ENCODE measurements around the gene SURF2. TPM values are rescaled to one million over a fixed set of nuclear protein-coding genes. Genes with fewer than 3 reads are reported as not detected.

SURF2 gene
- total and polyA plus RNA-seq, 2 experiments from 2014 or later = 39.9 to 104 TPM

DNA sequence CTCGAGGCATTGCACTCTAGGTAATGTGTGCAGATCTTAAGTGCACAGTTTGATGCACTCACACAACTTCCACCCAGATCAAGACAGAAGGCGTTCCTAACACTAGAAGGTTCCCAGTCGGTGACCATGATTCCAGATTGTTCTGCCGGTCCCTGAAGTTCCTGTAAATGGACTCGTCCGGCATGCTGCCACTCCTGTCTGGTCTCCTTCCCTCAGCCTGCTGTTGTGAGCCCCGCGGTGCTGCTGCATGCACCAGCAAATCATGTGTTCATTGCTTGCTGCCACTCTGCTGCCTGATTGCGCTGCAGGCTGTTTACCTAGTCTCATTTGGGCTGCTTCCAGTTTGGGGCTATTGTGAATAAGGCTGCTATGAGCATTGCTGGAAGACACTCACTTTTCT, 31.3 kb downstream of the SURF2 start:
- Histone ChIP-seq H3F3A (replicated peaks; ENCODE audit: low read depth) (no peaks in the 10 kb centered on the region), H3K4me1 (ENCODE audit: insufficient read depth) (no peaks in the 10 kb centered on the region), H3K27ac (ENCODE audit: low read depth) (no peak overlapping the region), H3K79me2 (replicated peaks; ENCODE audit: insufficient read depth) (no peaks in the 10 kb centered on the region), H2AFZ (no peak overlapping the region), H3K4me2 (no peak overlapping the region), H3K4me3 (no peak overlapping the region), H4K20me1 (replicated peaks; ENCODE audit: insufficient read depth) (no peaks in the 10 kb centered on the region), H3K9me2 (ENCODE audit: insufficient read depth) (0 out of 2 replicates have a peak, but pooled peaks cover 2% of the 10 kb centered on the region), H3K36me3 (ENCODE audit: insufficient read depth) (no peaks in the 10 kb centered on the region), H3K27me3 (ENCODE audit: insufficient read depth) (no peaks in the 10 kb centered on the region)
- Mint-ChIP-seq H3K9me3 (peaks cover 16% of the 10 kb centered on the region), H3K4me3 (no peak overlapping the region), H3K36me3 (ENCODE audit: low read depth) (no peaks in the 10 kb centered on the region), H3K4me1 (no peaks in the 10 kb centered on the region), H3K27ac (no peak overlapping the region), H3K27me3 (ENCODE audit: insufficient read depth, low read depth, poor library complexity) (peaks cover 9% of the 10 kb centered on the region)
- ATAC-seq = no peak
- DNase-seq (ENCODE audit: low spot score) = no peak
- TF ChIP-seq EZH2 (IDR thresholded peaks at IDR 0.05; ENCODE audit: low read depth, unreplicated experiment) (no peak), NANOG (IDR thresholded peaks at IDR 0.05; ENCODE audit: borderline replicate concordance) (no peak), ZNF331 (CRISPR knock-in tag; IDR thresholded peaks at IDR 0.05; ENCODE audit: low read depth) (no peak), JUNB (IDR thresholded peaks at IDR 0.05; ENCODE audit: unreplicated experiment) (no peak), STAT1 (IDR thresholded peaks at IDR 0.05; ENCODE audit: unreplicated experiment) (no peak), EZH2phosphoT487 (IDR thresholded peaks at IDR 0.05; ENCODE audit: unreplicated experiment) (no peak), CREB1 (CRISPR knock-in tag; IDR thresholded peaks at IDR 0.05; ENCODE audit: low read depth) (no peak), ZNF114 (CRISPR knock-in tag; IDR thresholded peaks at IDR 0.05) (no peak), POLR2AphosphoS5 (IDR thresholded peaks at IDR 0.05; ENCODE audit: low read depth) (no peak)
- TF ChIP-seq, protein P1, sequence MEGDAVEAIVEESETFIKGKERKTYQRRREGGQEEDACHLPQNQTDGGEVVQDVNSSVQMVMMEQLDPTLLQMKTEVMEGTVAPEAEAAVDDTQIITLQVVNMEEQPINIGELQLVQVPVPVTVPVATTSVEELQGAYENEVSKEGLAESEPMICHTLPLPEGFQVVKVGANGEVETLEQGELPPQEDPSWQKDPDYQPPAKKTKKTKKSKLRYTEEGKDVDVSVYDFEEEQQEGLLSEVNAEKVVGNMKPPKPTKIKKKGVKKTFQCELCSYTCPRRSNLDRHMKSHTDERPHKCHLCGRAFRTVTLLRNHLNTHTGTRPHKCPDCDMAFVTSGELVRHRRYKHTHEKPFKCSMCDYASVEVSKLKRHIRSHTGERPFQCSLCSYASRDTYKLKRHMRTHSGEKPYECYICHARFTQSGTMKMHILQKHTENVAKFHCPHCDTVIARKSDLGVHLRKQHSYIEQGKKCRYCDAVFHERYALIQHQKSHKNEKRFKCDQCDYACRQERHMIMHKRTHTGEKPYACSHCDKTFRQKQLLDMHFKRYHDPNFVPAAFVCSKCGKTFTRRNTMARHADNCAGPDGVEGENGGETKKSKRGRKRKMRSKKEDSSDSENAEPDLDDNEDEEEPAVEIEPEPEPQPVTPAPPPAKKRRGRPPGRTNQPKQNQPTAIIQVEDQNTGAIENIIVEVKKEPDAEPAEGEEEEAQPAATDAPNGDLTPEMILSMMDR (conservative IDR thresholded peaks at IDR 0.05; ENCODE audit: low read depth in 2 of 2) = no peak
- TF ChIP-seq, protein P2, sequence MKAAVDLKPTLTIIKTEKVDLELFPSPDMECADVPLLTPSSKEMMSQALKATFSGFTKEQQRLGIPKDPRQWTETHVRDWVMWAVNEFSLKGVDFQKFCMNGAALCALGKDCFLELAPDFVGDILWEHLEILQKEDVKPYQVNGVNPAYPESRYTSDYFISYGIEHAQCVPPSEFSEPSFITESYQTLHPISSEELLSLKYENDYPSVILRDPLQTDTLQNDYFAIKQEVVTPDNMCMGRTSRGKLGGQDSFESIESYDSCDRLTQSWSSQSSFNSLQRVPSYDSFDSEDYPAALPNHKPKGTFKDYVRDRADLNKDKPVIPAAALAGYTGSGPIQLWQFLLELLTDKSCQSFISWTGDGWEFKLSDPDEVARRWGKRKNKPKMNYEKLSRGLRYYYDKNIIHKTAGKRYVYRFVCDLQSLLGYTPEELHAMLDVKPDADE (IDR thresholded peaks at IDR 0.05) = no peak
- TF ChIP-seq, protein P3, sequence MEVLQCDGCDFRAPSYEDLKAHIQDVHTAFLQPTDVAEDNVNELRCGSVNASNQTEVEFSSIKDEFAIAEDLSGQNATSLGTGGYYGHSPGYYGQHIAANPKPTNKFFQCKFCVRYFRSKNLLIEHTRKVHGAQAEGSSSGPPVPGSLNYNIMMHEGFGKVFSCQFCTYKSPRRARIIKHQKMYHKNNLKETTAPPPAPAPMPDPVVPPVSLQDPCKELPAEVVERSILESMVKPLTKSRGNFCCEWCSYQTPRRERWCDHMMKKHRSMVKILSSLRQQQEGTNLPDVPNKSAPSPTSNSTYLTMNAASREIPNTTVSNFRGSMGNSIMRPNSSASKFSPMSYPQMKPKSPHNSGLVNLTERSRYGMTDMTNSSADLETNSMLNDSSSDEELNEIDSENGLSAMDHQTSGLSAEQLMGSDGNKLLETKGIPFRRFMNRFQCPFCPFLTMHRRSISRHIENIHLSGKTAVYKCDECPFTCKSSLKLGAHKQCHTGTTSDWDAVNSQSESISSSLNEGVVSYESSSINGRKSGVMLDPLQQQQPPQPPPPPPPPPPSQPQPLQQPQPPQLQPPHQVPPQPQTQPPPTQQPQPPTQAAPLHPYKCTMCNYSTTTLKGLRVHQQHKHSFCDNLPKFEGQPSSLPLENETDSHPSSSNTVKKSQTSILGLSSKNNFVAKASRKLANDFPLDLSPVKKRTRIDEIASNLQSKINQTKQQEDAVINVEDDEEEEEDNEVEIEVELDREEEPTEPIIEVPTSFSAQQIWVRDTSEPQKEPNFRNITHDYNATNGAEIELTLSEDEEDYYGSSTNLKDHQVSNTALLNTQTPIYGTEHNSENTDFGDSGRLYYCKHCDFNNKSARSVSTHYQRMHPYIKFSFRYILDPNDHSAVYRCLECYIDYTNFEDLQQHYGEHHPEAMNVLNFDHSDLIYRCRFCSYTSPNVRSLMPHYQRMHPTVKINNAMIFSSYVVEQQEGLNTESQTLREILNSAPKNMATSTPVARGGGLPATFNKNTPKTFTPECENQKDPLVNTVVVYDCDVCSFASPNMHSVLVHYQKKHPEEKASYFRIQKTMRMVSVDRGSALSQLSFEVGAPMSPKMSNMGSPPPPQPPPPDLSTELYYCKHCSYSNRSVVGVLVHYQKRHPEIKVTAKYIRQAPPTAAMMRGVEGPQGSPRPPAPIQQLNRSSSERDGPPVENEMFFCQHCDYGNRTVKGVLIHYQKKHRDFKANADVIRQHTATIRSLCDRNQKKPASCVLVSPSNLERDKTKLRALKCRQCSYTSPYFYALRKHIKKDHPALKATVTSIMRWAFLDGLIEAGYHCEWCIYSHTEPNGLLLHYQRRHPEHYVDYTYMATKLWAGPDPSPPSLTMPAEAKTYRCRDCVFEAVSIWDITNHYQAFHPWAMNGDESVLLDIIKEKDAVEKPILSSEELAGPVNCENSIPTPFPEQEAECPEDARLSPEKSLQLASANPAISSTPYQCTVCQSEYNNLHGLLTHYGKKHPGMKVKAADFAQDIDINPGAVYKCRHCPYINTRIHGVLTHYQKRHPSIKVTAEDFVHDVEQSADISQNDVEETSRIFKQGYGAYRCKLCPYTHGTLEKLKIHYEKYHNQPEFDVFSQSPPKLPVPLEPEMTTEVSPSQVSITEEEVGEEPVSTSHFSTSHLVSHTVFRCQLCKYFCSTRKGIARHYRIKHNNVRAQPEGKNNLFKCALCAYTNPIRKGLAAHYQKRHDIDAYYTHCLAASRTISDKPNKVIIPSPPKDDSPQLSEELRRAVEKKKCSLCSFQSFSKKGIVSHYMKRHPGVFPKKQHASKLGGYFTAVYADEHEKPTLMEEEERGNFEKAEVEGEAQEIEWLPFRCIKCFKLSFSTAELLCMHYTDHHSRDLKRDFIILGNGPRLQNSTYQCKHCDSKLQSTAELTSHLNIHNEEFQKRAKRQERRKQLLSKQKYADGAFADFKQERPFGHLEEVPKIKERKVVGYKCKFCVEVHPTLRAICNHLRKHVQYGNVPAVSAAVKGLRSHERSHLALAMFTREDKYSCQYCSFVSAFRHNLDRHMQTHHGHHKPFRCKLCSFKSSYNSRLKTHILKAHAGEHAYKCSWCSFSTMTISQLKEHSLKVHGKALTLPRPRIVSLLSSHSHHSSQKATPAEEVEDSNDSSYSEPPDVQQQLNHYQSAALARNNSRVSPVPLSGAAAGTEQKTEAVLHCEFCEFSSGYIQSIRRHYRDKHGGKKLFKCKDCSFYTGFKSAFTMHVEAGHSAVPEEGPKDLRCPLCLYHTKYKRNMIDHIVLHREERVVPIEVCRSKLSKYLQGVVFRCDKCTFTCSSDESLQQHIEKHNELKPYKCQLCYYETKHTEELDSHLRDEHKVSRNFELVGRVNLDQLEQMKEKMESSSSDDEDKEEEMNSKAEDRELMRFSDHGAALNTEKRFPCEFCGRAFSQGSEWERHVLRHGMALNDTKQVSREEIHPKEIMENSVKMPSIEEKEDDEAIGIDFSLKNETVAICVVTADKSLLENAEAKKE (CRISPR knock-in tag; IDR thresholded peaks at IDR 0.05) = no peak
- TF ChIP-seq, protein P4, sequence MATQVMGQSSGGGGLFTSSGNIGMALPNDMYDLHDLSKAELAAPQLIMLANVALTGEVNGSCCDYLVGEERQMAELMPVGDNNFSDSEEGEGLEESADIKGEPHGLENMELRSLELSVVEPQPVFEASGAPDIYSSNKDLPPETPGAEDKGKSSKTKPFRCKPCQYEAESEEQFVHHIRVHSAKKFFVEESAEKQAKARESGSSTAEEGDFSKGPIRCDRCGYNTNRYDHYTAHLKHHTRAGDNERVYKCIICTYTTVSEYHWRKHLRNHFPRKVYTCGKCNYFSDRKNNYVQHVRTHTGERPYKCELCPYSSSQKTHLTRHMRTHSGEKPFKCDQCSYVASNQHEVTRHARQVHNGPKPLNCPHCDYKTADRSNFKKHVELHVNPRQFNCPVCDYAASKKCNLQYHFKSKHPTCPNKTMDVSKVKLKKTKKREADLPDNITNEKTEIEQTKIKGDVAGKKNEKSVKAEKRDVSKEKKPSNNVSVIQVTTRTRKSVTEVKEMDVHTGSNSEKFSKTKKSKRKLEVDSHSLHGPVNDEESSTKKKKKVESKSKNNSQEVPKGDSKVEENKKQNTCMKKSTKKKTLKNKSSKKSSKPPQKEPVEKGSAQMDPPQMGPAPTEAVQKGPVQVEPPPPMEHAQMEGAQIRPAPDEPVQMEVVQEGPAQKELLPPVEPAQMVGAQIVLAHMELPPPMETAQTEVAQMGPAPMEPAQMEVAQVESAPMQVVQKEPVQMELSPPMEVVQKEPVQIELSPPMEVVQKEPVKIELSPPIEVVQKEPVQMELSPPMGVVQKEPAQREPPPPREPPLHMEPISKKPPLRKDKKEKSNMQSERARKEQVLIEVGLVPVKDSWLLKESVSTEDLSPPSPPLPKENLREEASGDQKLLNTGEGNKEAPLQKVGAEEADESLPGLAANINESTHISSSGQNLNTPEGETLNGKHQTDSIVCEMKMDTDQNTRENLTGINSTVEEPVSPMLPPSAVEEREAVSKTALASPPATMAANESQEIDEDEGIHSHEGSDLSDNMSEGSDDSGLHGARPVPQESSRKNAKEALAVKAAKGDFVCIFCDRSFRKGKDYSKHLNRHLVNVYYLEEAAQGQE (IDR thresholded peaks at IDR 0.05; ENCODE audit: unreplicated experiment) = no peak
